ENCODE data around the gene PTPN22. TPM values are rescaled to one million over a fixed set of nuclear protein-coding genes. Genes with fewer than 3 reads are reported as not detected.

PTPN22 gene
- total and polyA plus RNA-seq, 3 donors from 2014 or later = 0.39 to 1.6 (median 1.4) TPM

DNA sequence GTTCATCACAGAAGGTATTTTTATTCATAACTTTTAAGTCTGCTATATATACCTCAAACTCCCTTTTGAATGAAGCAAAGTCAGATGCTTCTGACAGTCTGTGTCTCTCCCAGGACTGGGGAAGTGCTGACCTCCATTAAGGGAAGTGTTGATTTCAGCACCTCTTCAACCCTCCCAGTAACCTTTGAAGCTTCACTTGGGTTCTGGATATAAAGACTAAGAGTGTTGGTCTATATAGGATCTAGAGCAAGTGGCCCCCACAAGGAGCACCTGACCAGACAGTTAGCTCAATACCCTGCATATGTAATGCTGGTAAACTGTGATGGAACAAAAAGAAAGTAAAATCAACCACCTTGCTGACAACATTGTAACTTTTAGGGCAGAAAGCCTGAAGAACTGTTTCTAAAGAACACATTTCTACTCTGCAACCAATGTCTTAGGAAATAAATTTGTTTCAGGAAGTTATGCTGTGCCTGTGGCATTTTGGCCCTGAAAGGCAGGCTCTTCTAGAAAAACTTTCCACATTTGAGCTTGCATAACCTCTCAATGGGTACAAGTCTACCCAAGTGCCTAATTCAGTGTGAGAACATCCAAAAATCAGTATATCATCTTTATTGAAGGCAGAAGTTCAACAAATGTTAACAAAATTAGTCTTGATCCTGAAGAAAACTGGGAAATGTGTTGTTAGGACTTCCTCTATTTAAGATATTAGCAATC, 865 bp upstream of the PTPN22 start:
- Histone ChIP-seq H3K9me3 (no peaks in the 10 kb centered on the region), H3K4me1 (no peaks in the 10 kb centered on the region), H3K4me3 (no peak overlapping the region), H3K27me3 (no peaks in the 10 kb centered on the region), H3K36me3 (ENCODE audit: low read depth, missing control alignments) (no peaks in the 10 kb centered on the region), H3K27ac (no peak overlapping the region)
- no peak for DNase-seq
- intact Hi-C loops (cut with DNase I; ENCODE audit: low total_unique reads) = no loop called here
- TF ChIP-seq CTCF (IDR thresholded peaks at IDR 0.05) = no peak
- TF ChIP-seq POLR2A (IDR thresholded peaks at IDR 0.05) = no peak

DNA sequence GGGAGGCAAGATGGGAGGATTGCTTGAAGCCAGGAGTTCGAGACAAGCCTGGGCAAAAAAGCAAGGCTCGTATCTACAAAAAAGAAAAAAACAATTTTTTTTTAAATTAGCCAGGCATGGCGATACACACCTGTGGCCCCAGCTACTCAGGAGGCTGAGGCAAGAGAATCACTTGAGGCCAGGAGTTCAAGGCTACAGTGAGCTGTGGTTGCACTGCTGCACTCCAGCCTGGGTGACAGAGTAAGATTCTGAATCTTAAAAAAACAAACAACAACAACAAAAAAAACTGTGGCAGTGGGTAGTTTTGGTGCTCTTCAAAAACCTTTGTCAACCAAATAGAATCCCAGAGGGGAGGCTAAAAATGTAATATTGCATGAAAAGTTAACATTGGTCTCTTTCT, 734 bp downstream of the PTPN22 start:
- H3K27me3 ChIP-seq = no peaks in the 10 kb centered on the region
- no peak for DNase-seq
- WGBS, 2 donors = 80 to 95% methylated on average over 3 of the region's 3 CpGs
- no peak overlapping the region for H3K27ac ChIP-seq
- TF ChIP-seq CTCF (IDR thresholded peaks at IDR 0.05) (no peak), POLR2A (IDR thresholded peaks at IDR 0.05) (no peak)
- intact Hi-C loops (cut with DNase I; ENCODE audit: low total_unique reads) = no loop called here
- no peak overlapping the region for H3K4me3 ChIP-seq
- H3K36me3 ChIP-seq (ENCODE audit: low read depth, missing control alignments) = no peaks in the 10 kb centered on the region
- H3K9me3 ChIP-seq = no peaks in the 10 kb centered on the region
- no peaks in the 10 kb centered on the region for H3K4me1 ChIP-seq

- Histone ChIP-seq H3K36me3 (ENCODE audit: low read depth, missing control alignments) (no peaks in the 10 kb centered on the region), H3K27me3 (no peaks in the 10 kb centered on the region), H3K4me3 (no peak overlapping the region), H3K27ac (no peak overlapping the region), H3K4me1 (no peaks in the 10 kb centered on the region), H3K9me3 (no peaks in the 10 kb centered on the region)
- WGBS, 2 donors = 86 to 95% methylated on average over 4 of the region's 4 CpGs
- no peak for TF ChIP-seq POLR2A (IDR thresholded peaks at IDR 0.05)
- no peak for TF ChIP-seq CTCF (IDR thresholded peaks at IDR 0.05)
- DNase-seq = no peak
- intact Hi-C loops (cut with DNase I; ENCODE audit: low total_unique reads) = no loop called here
These were observed 3.0 kb downstream of the PTPN22 start for GRCh38 chr1:113868387-113869083.

- Histone ChIP-seq H3K27me3 (no peaks in the 10 kb centered on the region), H3K9me3 (no peaks in the 10 kb centered on the region), H3K4me3 (no peak overlapping the region), H3K27ac (no peak overlapping the region), H3K36me3 (ENCODE audit: low read depth, missing control alignments) (no peaks in the 10 kb centered on the region), H3K4me1 (no peaks in the 10 kb centered on the region)
- WGBS, 2 donors = 89 to 97% methylated on average over 5 of the region's 5 CpGs
- TF ChIP-seq CTCF (IDR thresholded peaks at IDR 0.05) (no peak), POLR2A (IDR thresholded peaks at IDR 0.05) (no peak)
- intact Hi-C loops (cut with DNase I; ENCODE audit: low total_unique reads) = no loop called here
- no peak for DNase-seq
These were observed 9.9 kb downstream of the PTPN22 start for GRCh38 chr1:113861641-113862040.

All from testis (tissue), 3 donors.